GM19463 (cell line): ENCODE data around the gene PKN1.
A peak's percentile ranks its signal among the peaks of the same experiment; 100 is the strongest.
"Not testable (repeated sequence)": the region's sequence is repeated elsewhere in the genome, so short reads cannot be mapped to it uniquely, and the experiment has no call there.

Source experiments
- ATAC-seq: cut with Tn5 transposase; IDR thresholded peaks from one replicate; pipeline ENCODE4 v1.9.1; 2021; ENCODE audit warnings: mild to moderate bottlenecking, moderate library complexity; ENCODE audit not compliant: unreplicated experiment

Gene PKN1

GRCh38 chr19:14432791-14433553 is at the start of gene PKN1:
PKN1 (plus strand) TSS chr19:14433306; CDS start chr19:14433522, 216 bp downstream.
- ATAC-seq, result no peak

DNA sequence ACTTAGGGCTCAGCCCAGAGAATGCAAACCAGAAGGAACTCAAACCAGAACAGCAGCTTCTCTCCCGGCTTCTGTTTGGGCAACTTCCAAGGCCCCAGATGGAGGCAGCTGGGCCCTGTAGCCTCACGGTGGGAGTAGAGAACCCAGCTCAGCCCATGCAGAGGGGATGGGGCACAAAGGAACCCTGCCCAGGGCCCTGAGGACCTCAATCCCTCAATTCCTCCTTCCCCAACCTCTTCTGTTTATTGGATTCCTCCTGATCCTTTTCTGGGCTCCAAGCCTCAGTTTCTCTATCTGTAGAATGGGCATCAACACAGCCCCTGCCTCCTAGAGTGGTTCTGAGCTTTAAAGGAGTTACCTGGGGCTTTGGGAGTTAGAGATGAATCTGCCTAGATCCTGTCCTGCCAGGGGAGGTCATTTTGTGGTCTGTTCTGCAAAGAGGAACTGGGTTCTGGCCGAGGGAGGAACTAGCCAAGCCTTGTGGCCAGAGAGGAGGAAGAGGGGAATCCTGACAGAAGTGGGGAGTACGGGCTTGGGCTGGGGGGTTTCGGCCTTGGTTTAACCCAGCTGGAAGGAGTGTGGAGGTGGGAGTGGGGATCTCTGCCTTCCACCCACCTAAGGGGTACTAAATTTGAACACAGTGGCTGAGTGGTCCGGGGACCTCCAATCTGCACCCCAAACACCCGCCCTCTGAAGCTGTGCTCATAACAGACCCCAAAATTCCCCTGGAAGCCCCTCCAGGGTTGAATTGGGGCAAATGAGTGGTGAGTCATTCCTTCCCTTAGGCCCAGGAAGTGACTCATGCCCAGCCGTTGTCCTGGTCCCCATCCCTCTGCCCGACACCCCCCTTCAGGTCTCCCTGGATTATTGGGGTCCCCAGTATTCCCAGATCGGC is 49.2 kb upstream of the PKN1 start:
- ATAC-seq, result peak; percentile 49

DNA sequence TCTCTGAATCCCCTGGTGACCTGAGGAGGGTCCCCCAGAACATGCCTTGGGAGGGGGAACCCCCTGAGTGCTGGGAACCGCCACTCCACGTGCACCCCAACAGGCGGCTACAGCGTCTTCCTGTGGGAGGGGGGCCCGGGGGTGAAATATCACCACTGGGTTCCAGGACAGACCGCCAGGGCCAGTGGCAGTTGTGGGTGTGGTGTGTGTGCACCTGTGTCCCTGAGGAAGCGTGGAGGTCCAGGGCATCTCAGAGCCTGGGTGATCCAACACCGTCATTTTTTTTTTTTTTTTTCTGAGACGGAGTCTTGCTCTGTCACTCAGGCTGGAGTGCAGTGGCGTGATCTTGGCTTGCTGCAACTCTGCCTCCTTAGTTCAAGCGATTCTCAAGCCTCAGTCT is 47.6 kb upstream of the PKN1 start:
- ATAC-seq, result no peak

DNA sequence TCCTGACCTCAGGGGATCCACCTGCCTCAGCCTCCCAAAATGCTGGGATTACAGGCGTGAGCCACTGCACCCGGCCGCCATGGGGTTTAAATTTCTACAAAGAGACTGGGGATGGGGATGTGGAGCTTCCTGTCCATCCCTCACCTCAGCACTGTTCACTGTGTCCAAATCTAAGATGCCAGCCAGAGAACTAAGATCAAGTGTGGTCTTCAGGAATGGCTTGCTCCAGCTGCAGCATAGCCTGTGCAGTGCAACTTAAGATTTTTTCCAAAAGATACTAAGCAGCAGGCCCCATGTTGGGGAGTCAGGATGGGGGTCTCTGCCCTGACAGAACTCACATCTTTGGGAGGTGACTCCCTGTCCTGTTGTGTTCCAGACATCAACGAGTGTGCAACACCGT is 42.6 kb upstream of the PKN1 start:
- no peak for ATAC-seq

DNA sequence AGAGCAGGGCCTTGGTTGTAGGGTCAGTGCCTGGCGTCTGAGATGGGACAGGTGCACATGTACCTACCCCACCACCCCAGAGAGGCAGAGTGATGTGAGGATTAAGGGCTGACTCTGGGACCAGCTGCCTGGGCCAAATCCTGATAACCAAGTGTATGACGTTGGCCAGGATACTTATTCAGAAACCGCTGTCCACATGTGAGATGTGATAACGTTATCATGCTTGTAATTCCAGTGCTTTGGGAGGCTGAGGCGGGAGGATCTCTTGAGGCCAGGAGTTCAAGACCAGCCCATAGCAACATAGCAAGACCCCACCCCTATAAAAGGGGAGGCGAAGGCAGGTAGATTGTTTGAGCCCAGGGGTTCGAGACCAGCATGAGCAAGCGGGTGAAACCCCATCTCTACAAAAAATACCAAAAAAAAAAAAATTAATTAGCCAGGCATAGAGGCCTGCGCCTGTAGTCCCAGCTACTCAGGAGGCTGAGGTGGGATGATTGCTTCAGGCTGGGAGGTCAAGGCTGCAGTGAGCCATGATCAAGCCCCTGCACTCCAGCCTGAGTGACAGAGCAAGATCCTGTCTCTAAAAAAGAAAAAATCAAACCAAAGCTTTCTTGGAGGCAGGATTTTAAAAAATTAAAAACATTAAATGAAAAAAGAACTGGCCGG is 41.8 kb upstream of the PKN1 start:
- no peak for ATAC-seq

GRCh38 chr19:14393329-14393728 is 39.8 kb upstream of the PKN1 start:
- no peak for ATAC-seq

- ATAC-seq, result no peak
Observed at GRCh38 chr19:14394167-14394566, 38.9 kb upstream of the PKN1 start.

DNA sequence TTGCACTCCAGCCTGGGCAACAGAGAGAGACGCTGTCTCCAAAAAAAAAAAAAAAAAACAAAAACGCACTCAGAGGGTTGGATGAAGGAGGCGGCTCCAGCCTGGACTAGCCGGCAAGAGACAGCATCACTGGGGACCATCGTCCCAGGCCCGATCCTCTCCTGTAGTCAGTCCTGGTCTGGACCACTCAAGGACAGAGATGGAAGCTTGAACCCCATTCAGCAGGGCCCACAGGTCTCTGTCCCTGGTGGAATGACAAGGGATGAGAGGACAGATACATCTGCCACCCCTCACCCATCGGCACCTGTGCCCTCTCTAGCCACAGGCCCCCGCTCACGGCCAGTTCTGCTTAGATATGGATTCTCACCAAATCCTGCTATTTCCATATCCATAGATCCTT is 37.8 kb upstream of the PKN1 start:
- no peak for ATAC-seq

GRCh38 chr19:14395710-14396336 is 37.3 kb upstream of the PKN1 start:
- no peak for ATAC-seq

GRCh38 chr19:14396730-14397129 is 36.4 kb upstream of the PKN1 start:
- ATAC-seq, result not testable (repeated sequence)

- ATAC-seq, result not testable (repeated sequence)
Observed at GRCh38 chr19:14397168-14397567, 35.9 kb upstream of the PKN1 start.

GRCh38 chr19:14400951-14401431 is 32.1 kb upstream of the PKN1 start:
- no peak for ATAC-seq

DNA sequence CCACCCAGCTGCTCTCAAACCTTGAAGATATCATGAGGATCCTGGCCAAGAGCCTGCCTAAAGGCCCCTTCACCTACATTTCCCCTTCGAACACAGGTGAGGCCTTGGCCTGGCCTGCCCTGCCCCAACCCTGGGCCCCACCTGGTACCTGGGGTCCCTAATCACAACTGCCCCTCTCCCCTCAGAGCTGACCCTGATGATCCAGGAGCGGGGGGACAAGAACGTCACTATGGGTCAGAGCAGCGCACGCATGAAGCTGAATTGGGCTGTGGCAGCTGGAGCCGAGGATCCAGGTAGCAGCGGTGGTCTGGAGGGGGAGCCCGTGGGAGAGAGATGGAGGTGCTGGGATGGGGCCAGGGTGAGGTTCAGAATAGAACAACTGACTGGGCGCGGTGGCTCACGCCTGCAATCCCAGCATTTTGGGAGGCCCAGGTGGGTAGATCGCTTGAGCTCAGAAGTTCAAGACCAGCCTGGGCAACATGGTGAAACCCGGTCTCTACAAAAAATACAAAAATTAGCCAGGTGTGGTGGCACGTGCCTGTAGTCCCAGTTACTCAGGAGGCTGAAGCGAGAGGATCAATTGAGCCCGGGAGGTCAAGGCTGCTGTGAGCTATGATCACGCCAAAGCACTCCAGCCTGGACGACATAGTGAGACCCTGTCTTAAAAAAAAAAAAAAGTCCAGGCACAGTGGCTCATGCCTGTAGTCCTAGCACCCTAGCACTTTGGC is 31.5 kb upstream of the PKN1 start:
- ATAC-seq, result no peak

DNA sequence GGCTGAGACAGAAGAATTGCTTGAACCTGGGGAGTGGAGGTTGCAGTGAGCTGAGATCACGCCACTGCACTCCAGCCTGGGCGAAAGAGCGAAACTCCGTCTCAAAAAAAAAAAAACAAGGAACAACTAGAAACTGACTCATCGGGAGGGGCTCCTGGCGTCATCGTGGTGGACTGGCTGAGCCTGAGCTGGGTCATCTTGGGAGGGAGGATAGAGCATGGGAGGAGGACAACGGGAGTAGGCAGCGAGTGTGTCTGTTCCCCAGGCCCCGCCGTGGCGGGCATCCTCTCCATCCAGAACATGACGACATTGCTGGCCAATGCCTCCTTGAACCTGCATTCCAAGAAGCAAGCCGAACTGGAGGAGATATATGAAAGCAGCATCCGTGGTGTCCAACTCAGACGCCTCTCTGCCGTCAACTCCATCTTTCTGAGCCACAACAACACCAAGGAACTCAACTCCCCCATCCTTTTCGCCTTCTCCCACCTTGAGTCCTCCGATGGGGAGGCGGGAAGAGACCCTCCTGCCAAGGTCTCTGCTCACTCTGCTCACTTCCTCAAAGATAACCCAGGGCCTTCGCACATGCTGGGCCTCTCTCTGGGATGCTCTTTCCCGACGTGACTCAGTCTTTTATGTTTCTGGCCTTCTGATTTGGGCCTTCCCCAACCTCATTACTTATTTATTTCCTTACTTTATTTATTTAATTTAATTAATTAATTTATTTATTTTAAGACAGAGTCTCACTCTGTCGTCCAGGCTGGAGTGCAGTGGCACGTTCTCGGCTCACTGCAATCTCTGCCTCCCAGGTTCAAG is 30.6 kb upstream of the PKN1 start:
- no peak for ATAC-seq

DNA sequence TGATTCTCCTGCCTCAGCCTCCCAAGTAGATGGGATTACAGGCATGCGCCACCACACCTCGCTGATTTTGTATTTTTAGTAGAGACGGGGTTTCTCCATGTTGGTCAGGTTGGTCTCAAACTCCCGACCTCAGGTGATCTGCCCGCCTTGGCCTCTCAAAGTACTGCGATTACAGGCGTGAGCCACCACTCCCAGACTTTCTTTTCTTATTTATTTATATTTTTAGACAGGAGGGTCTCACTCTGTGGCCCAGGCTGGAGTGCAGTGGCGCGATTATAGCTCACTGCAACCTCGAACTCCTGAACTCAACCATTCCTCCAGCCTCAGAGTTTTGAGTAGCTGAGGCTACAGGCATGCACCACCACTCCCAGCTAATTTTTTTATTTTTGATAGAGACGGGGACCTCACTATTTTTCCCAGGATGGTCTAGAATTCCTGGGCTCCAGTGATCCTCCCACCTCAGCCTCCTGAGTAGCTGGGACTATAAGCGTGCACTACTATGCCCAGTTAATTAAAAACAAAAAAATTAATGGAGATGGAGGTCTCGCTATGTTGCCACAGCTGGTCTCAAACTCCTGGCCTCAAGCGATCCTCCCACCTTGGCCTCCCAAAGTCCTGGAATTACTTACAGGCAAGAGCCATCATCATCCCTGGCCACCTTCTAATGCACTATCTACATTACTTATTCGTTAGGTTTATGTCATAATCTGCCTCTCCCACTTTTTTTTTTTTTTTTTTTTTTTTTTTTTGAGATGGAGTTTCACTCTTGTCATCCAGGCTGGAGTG is 29.8 kb upstream of the PKN1 start:
- not testable (repeated sequence) for ATAC-seq

- no peak for ATAC-seq
Observed at GRCh38 chr19:14404312-14404711, 28.8 kb upstream of the PKN1 start.

- ATAC-seq, result no peak
Observed at GRCh38 chr19:14405380-14405757, 27.7 kb upstream of the PKN1 start.

- peak; percentile 74 for ATAC-seq
Observed at GRCh38 chr19:14405758-14406644, 27.1 kb upstream of the PKN1 start.
